ENCODE results near the gene WNT10A. TPM values are rescaled to one million over a fixed set of nuclear protein-coding genes. Genes with fewer than 3 reads are reported as not detected.

The WNT10A gene
- total and polyA plus RNA-seq, 10 of the 15 experiments (the other 5 are each of a cell fraction or from before 2014, with no cell fraction given), result 0.61 to 45.0 (median 6.9) TPM

- 35% methylated on average over 6 of the region's 6 CpGs for whole genome bisulfite sequencing (ENCODE audit: insufficient coverage, insufficient replicate concordance, low lambda C conversion rate, missing lambda C conversion rate)
- Histone ChIP-seq H3K27me3 (replicated peaks in 1 of 2; ENCODE audit: control insufficient read depth in 2 of 2, insufficient read depth in 2 of 2, low read length in 1 of 2) (peaks cover 6 to 17% of the 10 kb centered on the region in 2 experiments; a peak in 3 of 4 replicates), H3K4me1 (ENCODE audit: control insufficient read depth, insufficient read depth, low read length) (peaks cover 37% of the 10 kb centered on the region), H4K20me1 (ENCODE audit: control insufficient read depth, insufficient read depth) (no peaks in the 10 kb centered on the region), H3K9me3 (replicated peaks; ENCODE audit: control insufficient read depth, insufficient read depth, low read length) (no peaks in the 10 kb centered on the region), H3K4me3 (no peak overlapping the region), H3K9ac (ENCODE audit: control insufficient read depth, insufficient read depth, low read length) (no peak overlapping the region), H3K36me3 (ENCODE audit: control insufficient read depth in 2 of 2, insufficient read depth in 2 of 2, low read length in 1 of 2) (no peaks in the 10 kb centered on the region; a peak in 1 of 4 replicates), H2AFZ (ENCODE audit: control insufficient read depth, low read depth, low read length) (no peak overlapping the region), H3K79me2 (ENCODE audit: control insufficient read depth, insufficient read depth, low read length) (peaks cover 25% of the 10 kb centered on the region), H3K4me2 (ENCODE audit: control insufficient read depth, insufficient read depth) (no peak overlapping the region), H3K27ac (ENCODE audit: control insufficient read depth, insufficient read depth) (0 out of 2 replicates have a peak overlapping the region, but pooled peaks have one; percentile 10)
- no peak for DNase-seq (ENCODE audit: low read depth, low spot score)
- POLR2A ChIA-PET, result interaction anchor here (1.5 to 10.6 kb wide), 3 partner anchors 9 to 33 kb away, joined by 3 to 360 read pairs (median 31); no protein-coding TSS in a partner anchor
- BruUV-seq (replicated peaks), result no TSS peak
- in situ Hi-C loops (cut with MboI) (no loop called here), intact Hi-C loops (cut with micrococcal nuclease; ENCODE audit: unreplicated experiment) (loop anchor here (2.0 kb wide), 1 partner anchor 103 kb away; no protein-coding TSS in a partner anchor)
- no peak for ATAC-seq
- SMC1A ChIA-PET (ENCODE audit: uncharacterized antibody, unreplicated experiment), result interaction anchor here (0.6 to 15.8 kb wide), 16 partner anchors 9 to 609 kb away, joined by 3 to 780 read pairs (median 5); partner anchors contain the start of genes BCS1L, CDK5R2 and ZNF142
- FAIRE-seq, result no peak
- TF ChIP-seq CTCF (IDR thresholded peaks at IDR 0.05 in 2 of 3, conservative IDR thresholded peaks at IDR 0.05 in 1 of 3; ENCODE audit: control insufficient read depth in 2 of 3, extremely low read depth in 1 of 3, insufficient read depth in 1 of 3, low read depth in 3 of 3, low read length in 3 of 3), result peak in 2 of 3 experiments; percentile 13 to 15; a peak in 2 of 6 replicates
- TF ChIP-seq SPI1 (IDR thresholded peaks at IDR 0.05; ENCODE audit: borderline replicate concordance, insufficient read depth, low read depth, low read length), result 0 out of 2 replicates have a peak, but pooled peaks have one; percentile 1
- no peak for TF ChIP-seq STAT1 (conservative IDR thresholded peaks at IDR 0.05)
- no peak for TF ChIP-seq GABPA (IDR thresholded peaks at IDR 0.05; ENCODE audit: low read depth)
- no peak for TF ChIP-seq MEF2A (IDR thresholded peaks at IDR 0.05; ENCODE audit: insufficient read depth, low read depth, low read length)
- TF ChIP-seq ZNF274 (IDR thresholded peaks at IDR 0.05; ENCODE audit: insufficient read depth, insufficient read length), result no peak
- no peak for TF ChIP-seq STAT3 (IDR thresholded peaks at IDR 0.05; ENCODE audit: low read depth, low read length)
- no peak for TF ChIP-seq GATAD2B (conservative IDR thresholded peaks at IDR 0.05; ENCODE audit: low read depth)
- TF ChIP-seq KAT2A (conservative IDR thresholded peaks at IDR 0.05; ENCODE audit: control insufficient read depth, low read depth, low read length), result no peak
- TF ChIP-seq PAX8 (IDR thresholded peaks at IDR 0.05), result no peak
- no peak for TF ChIP-seq MLLT1 (IDR thresholded peaks at IDR 0.05)
- no peak for TF ChIP-seq NFYA (IDR thresholded peaks at IDR 0.05; ENCODE audit: borderline replicate concordance, low read depth, low read length)
- no peak for TF ChIP-seq BCL11A (IDR thresholded peaks at IDR 0.05; ENCODE audit: low read depth, low read length)
- TF ChIP-seq ESRRA (IDR thresholded peaks at IDR 0.05; ENCODE audit: low read length), result no peak
- no peak for TF ChIP-seq SMC3 (IDR thresholded peaks at IDR 0.05; ENCODE audit: borderline replicate concordance, low read length)
- no peak for TF ChIP-seq KDM1A (IDR thresholded peaks at IDR 0.05; ENCODE audit: borderline replicate concordance)
- no peak for TF ChIP-seq NBN (IDR thresholded peaks at IDR 0.05)
- RAD21 ChIA-PET (ENCODE audit: unreplicated experiment), result interaction anchor here (0.6 to 16.0 kb wide), 15 partner anchors 9 to 227 kb away, joined by 3 to 871 read pairs (median 10); no protein-coding TSS in a partner anchor
- CTCF ChIA-PET, result interaction anchor here (0.9 to 21.9 kb wide), 25 partner anchors 8 to 483 kb away, joined by 3 to 1364 read pairs (median 9); partner anchors contain the start of genes BCS1L, CDK5R2 and ZNF142
These were observed 3.3 kb upstream of the WNT10A start for GRCh38 chr2:218877331-218877730.

Data from GM12878 (cell line).